ENCODE data around the gene ZNF808.
"Not testable (repeated sequence)": the region's sequence is repeated elsewhere in the genome, so short reads cannot be mapped to it uniquely, and the experiment has no call there.

ZNF808 gene

GRCh38 chr19:52567921-52568320, 40.5 kb downstream of the ZNF808 start:
- Histone ChIP-seq H3K36me3 (ENCODE audit: insufficient read depth) (no peaks in the 10 kb centered on the region), H3K27ac (no peak overlapping the region), H3K4me3 (IDR thresholded peaks at IDR 0.05; ENCODE audit: insufficient read depth, low read depth, low read length) (no peak overlapping the region), H3K27me3 (ENCODE audit: insufficient read depth, low read depth) (no peaks in the 10 kb centered on the region), H3K4me1 (ENCODE audit: low read depth, poor library complexity, severe bottlenecking) (no peaks in the 10 kb centered on the region), H3K4me2 (no peak overlapping the region), H3K9ac (no peak overlapping the region), H2AFZ (ENCODE audit: low read depth) (no peak overlapping the region), H3K79me2 (ENCODE audit: insufficient read depth, low read depth) (no peaks in the 10 kb centered on the region), H4K20me1 (ENCODE audit: insufficient read depth) (no peaks in the 10 kb centered on the region)
- no peak for TF ChIP-seq CTCF (conservative IDR thresholded peaks at IDR 0.05; ENCODE audit: low read depth, low read length)

GRCh38 chr19:52569638-52569999, 42.2 kb downstream of the ZNF808 start:
- not testable (repeated sequence) for H3K27ac ChIP-seq; H2AFZ ChIP-seq (ENCODE audit: low read depth); H3K4me2 ChIP-seq; H4K20me1 ChIP-seq (ENCODE audit: insufficient read depth); H3K27me3 ChIP-seq (ENCODE audit: insufficient read depth, low read depth); H3K9ac ChIP-seq; H3K79me2 ChIP-seq (ENCODE audit: insufficient read depth, low read depth); H3K4me1 ChIP-seq (ENCODE audit: low read depth, poor library complexity, severe bottlenecking); H3K36me3 ChIP-seq (ENCODE audit: insufficient read depth); H3K4me3 ChIP-seq (IDR thresholded peaks at IDR 0.05; ENCODE audit: insufficient read depth, low read depth, low read length)

GRCh38 chr19:52570000-52570861, 42.8 kb downstream of the ZNF808 start, which contains the start of gene ZNF701:
ZNF701 (plus strand) TSS chr19:52570287; CDS start chr19:52574148, 3,861 bp downstream.
- TF ChIP-seq CTCF (conservative IDR thresholded peaks at IDR 0.05; ENCODE audit: low read depth, low read length) = peak; percentile 34; the same call in 1 of the 2 replicates
- Histone ChIP-seq H3K27me3 (ENCODE audit: insufficient read depth, low read depth) (no peaks in the 10 kb centered on the region), H3K79me2 (ENCODE audit: insufficient read depth, low read depth) (no peaks in the 10 kb centered on the region), H3K4me3 (IDR thresholded peaks at IDR 0.05; ENCODE audit: insufficient read depth, low read depth, low read length) (no peak within 1 kb of the TSS), H2AFZ (ENCODE audit: low read depth) (peak within 1 kb of the TSS; percentile 55; the same call in 1 of the 2 replicates), H3K27ac (peak within 1 kb of the TSS; percentile 67), H3K36me3 (ENCODE audit: insufficient read depth) (no peaks in the 10 kb centered on the region), H4K20me1 (ENCODE audit: insufficient read depth) (no peaks in the 10 kb centered on the region), H3K4me1 (ENCODE audit: low read depth, poor library complexity, severe bottlenecking) (no peaks in the 10 kb centered on the region), H3K4me2 (peak within 1 kb of the TSS; percentile 15; the same call in 1 of the 2 replicates), H3K9ac (peak within 1 kb of the TSS; percentile 50; the same call in 1 of the 2 replicates)

- Histone ChIP-seq H3K4me3 (IDR thresholded peaks at IDR 0.05; ENCODE audit: insufficient read depth, low read depth, low read length) (no peak overlapping the region), H3K27ac (no peak overlapping the region)
Observed at GRCh38 chr19:52584736-52585440, 57.4 kb downstream of the ZNF808 start.

More at GRCh38 chr19:52584736-52585440, 57.4 kb downstream of the ZNF808 start:
- no peak overlapping the region for H3K4me2 ChIP-seq
- no peaks in the 10 kb centered on the region for H4K20me1 ChIP-seq (ENCODE audit: insufficient read depth)
- no peaks in the 10 kb centered on the region for H3K79me2 ChIP-seq (ENCODE audit: insufficient read depth, low read depth)
- H3K4me1 ChIP-seq (ENCODE audit: low read depth, poor library complexity, severe bottlenecking) = no peaks in the 10 kb centered on the region
- H3K9ac ChIP-seq = no peak overlapping the region
- no peak overlapping the region for H2AFZ ChIP-seq (ENCODE audit: low read depth)
- no peak for TF ChIP-seq CTCF (conservative IDR thresholded peaks at IDR 0.05; ENCODE audit: low read depth, low read length)
- no peaks in the 10 kb centered on the region for H3K36me3 ChIP-seq (ENCODE audit: insufficient read depth)
- H3K27me3 ChIP-seq (ENCODE audit: insufficient read depth, low read depth) = no peaks in the 10 kb centered on the region
